Stimulated activated naive CD4-positive, alpha-beta T cell treated with Interleukin-2 at 50 U/mL for 16 hours (primary cell): ENCODE measurements around the gene VCX3A.
"Not testable (repeated sequence)": the region's sequence is repeated elsewhere in the genome, so short reads cannot be mapped to it uniquely, and the experiment has no call there.

Experiments used
- DNase-seq: peaks from one replicate; lab custom pipeline; 2025; lab: John Stamatoyannopoulos, UW

VCX3A gene

DNA sequence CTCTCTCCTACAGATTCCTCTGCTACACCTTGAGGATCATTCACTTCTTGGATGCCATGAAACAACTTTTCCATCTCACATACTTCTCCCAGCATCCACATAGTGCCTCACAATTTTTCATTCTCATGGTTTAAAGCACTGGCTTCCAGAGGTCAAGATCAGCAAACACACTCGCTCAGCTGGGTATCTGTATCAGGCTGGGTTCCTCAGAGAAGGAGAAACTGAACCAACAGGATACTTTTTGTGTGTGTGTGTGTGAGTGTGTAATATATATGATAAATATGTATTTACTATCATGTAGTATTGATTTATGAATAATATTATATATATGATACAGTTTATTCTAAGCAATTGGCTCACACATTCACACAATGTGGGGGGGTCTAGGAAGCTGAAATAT, at the start of gene VCX3A:
Gene VCX3A, minus strand, starts transcription at position 101 of the 400 bp plus-strand sequence. CDS start 621 bp downstream, outside the sequence.
- not testable (repeated sequence) for DNase-seq

DNA sequence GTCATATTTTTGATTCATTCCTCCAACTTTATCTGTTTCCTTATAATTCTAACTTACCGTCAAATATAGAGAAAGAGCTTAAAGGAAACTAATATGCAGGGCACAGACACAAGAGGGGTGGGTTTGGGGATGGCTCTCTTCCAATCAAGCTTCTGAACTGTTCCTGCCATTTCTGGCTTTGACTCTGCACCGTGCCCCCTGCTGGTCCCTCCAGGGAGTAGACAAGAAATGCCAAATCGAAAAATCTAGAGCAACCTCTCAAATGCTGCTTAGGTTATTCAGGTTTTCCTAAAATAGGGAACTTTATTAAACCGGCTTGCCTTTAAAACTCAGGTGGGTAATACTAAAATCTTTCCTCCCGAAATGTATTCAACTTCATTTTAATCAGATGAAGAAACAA, 39.8 kb upstream of the VCX3A start:
- no peak for DNase-seq

DNA sequence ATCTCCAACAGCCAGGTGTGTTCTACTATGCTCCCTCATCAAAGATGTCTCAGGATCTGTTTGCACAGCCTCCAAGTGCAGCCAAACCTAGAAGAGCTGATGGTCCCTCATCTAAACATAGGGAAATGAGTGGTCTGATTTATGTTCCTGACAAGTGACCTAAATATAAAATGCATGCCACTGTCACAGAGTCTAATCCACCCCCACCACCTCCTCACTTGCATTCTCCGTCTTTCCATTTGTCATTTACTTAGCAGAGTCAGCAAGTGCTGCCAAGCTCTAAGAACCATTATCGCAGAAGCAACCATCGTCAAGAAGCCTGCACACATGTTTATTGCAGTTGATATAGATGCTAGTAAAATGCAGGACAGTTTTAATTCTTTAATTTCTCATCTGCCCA, 33.1 kb upstream of the VCX3A start:
- DNase-seq, result no peak

DNA sequence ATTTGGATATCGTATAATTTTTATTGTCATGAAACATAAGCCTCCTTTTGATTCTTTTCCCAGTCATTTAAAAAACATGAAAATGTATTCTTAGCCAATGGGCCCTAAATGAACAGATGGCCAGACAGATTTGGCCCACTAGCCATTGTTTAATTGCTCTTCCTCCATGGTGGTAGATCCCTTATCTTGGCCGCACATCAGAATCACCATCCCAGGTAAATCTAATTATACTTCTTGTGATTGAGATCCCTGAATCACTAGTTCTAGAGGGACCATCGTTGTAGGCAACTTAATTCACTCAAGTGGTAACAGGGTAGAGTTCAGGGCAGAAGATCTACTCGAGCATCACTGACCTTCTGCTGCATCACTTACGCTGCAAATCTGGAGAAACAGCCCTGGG, 24.1 kb upstream of the VCX3A start:
- DNase-seq, result no peak

DNA sequence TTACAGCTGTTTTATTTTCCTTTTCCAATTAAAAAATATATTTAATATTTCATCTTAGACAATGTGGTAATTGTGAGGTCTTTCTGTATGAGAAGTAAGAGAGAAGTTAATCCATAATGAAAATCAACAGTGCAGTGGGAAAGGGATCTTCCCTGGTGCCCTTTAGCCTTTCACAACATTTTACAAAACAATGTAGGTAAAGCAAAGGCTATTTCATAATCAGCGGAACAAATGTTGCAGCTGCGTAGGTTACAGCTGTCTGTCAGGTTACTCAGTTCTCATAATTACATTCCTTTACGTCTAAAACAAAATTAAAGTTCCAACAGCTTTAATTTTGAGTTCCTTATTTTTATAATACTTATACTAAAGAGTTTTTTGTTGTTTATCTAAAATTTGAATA, 22.8 kb upstream of the VCX3A start:
- no peak for DNase-seq

DNA sequence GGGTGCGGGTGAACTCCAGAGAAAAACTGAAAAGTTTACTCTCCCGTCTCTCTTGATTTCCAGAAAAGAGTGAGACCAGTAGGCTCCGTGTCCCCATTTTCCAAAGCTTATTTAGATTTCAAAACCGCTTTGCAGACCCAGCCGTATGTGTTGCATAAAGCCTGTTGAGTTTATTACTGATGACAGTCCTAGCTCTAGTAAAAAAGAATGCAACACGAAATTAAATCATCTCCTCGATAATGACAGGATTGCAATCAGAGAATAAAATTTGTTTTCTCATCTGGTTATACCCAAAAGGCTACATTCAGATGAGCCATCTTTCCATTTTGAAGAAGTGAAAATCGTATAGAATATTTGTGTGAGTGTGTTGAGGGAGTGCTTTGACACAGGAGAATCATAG, 16.1 kb upstream of the VCX3A start:
- DNase-seq, result no peak

DNA sequence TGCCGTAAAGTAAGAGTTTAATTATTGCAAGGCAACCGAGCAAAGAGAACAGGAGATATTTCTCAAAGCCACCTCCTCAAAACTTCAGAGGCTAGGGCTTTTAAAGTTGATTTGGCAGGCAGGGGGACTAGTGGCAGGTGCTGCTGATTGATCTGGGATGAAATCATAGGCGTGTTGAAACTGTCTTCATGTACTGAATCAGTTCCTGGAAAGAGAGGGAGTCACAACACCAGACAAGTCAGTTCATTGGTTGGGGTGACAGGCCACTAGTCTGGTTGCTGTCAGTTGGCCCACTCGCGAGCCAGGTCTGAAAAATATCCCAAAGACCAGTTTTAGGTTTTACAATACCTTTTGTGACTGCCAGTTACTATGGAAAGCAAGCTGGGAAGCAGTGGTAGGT, 10.8 kb upstream of the VCX3A start:
- DNase-seq, result no peak

DNA sequence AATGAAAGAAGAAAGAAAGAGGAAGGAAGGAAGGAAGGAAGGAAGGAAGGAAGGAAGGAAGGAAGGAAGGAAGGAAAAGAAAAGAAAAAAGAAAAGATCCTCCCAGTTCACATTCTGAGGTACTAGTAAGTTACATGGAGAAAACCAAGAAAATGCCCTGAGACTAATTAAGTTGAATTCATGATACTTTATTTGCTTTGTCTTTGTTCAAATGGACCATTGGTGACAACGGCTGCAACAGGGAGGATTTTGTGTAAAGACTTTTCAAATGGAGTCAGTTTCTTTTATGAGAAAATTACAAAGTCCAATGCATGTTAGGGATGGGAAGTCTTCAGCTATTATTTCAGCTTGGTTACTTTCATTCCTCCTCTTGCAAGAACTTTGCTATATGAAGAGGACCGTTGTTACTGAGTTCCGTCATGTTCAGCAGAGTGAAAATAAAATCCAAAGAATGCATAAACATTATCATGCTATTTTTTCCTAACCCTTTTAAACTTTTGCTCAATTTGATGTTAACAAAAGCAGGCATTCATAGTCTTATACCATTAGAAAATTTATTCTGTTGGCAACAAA, 8.3 kb downstream of the VCX3A start:
- no peak for DNase-seq

DNA sequence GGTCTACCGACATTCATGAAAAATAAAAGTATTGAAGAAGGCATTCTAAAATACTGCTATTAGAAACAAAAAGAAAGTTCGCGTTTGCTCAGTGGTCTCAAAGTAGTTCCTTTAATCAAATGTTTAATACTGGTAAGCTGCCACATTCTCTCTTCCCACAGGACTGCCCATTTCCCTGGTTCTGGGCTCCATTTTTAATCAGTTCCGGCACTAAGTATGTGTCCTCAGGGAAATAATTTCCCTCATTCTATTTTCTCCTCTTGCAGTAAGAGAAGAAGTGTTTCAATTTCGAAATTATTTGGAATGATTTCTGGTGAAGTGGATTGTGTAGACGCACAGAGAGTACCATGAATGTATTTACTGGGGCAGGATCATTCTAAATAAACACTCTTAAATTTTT, 17.5 kb downstream of the VCX3A start:
- DNase-seq, result no peak

DNA sequence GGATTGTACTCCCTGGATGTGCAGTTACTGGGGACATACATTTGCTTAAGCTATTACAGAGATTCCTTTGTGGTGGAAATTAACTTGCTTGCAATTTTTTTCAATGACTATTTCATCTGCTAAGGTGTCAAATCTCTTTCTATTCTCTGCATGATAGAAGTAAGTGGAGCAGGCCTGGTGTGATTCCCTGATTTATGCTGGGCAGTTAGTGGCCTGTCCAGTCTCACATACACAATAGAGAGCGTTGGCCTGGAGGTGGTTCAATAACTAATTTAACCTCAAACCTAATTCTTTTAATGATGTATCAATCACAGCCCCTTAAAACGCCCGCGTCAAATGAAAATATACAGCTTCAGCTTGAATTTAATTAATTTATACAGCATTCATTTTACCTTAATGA, 28.5 kb downstream of the VCX3A start:
- DNase-seq, result no peak

DNA sequence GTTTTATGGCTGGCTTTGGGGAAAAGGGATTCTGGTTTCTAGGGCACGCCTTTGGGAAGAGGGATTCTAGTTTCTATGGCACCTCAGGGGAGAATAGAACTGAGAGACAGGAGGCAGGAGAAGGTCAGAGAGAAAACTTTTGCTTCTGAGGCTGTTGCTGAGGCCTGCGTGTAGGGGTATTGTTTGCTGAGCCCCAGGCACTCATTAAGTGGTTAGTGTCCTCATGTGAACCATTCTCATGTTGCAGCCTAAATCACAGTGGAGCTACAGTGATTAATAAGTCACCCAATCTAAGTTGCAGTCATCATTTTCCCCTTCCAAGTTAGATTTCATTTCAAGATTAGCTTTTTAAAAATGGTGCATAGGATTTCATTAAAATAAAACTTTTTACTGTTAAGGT, 29.0 kb downstream of the VCX3A start:
- DNase-seq, result no peak

DNA sequence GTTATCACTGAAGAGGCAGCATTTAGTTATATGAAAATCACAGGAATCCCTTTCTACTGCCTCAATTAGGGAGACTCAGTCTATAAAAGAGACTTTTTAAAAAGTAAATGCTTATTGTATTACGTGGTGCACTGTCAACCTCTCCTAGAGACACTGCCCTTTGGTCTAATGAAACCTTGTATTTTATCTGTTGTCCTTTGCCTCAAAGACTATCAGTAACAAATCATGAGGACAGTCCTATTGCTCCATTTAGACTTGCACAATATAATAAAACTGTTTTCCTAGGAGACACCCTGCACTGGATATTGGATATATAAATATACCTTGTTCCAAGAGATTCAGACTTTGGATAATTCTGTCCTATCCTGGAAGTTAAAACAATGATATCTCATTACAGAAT, 34.2 kb downstream of the VCX3A start:
- no peak for DNase-seq

DNA sequence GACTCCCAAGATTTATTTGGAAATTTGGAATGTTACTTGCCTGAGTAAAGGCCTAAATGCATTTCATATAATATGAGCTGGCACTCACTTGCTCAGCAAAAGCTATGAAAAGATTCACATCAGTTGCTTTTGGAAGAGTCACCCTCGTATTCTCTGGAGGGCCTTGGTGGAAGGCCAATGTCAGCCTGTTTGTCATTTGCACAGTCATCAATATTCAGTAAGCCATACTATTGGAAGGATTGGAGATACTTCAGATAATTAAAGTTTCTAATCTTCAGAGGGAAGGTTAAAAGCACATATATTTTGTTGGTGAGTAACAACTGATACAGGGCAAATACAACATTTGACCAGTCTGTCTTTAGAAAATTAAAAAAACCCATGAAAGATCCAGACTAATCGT, 36.6 kb downstream of the VCX3A start:
- no peak for DNase-seq
